Inferior parietal cortex (tissue), 1 donor: ENCODE measurements around the gene CBY1.
"Not testable (repeated sequence)": the region's sequence is repeated elsewhere in the genome, so short reads cannot be mapped to it uniquely, and the experiment has no call there.

Experiments
- DNase-seq: peaks from one replicate; pipeline ENCODE4 v3.0.0-alpha.2; 2016; ENCODE audit errors: extremely low spot score

The CBY1 gene

DNA sequence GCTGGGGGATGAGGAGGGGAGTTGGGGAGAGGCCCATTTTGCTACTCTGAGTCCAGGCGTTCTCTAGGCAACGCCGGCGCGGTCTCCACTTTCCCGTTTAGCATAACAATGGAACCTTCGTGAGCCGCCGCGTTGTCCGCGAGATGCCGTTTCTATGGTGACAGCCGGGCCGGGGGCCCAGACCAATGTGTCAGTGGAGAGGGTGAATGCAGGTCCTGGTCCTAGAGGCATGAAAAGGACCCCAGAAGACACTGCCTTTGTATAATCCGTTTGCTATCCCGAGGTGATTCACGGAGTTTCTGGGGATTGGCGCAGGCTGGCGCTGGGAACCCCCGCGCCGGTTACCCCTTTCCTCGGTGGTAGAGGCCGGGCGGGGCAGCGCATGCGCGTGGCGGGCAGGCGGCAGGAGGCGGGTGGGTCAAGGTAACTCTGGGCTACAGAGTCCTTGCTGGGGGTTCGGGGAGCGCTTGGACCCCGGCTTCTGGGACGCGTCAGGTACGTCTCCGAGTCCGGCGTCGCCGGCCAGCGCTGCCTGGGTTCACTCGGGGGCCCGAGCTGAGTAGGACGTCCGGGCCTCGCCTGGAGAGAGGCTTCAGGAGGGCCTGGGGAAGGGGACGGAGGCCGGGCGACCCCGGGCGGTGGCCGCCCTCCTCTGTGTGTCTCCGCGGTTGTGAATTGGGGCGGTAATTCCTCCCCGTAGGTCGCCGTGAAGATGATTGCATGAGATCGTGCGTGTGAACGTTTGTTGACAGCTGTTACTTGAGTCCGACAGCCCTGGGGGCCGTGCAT lies at the start of gene CBY1, which contains the start of gene FAM227A:
Gene CBY1 (plus strand): TSS at position 383 of the 789 bp plus-strand sequence. CDS start 11,417 bp downstream, outside the sequence.
Gene FAM227A (minus strand): TSS at position 137 of the 789 bp plus-strand sequence. CDS start 6,224 bp downstream, outside the sequence.
- DNase-seq: peak; percentile 90

DNA sequence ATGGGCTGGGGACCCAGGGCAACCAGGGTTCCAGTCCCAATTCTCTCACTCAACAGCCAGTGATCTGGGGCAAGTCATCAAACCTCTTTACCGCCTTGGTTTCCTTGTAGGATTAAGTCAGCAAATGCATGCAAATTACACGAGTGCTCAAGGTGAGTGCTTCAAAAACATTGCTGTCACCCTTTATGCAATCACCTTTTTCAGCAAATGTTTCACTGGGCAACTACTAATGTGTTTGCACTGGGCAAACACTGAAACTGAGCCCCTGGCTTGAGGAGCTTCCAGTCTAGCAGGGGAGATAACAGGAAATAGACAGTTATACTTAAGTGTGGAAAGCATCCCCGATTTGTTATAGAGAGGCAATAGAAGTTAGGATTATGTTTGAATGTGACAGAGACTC lies 48.8 kb upstream of the CBY1 start:
- DNase-seq: no peak

DNA sequence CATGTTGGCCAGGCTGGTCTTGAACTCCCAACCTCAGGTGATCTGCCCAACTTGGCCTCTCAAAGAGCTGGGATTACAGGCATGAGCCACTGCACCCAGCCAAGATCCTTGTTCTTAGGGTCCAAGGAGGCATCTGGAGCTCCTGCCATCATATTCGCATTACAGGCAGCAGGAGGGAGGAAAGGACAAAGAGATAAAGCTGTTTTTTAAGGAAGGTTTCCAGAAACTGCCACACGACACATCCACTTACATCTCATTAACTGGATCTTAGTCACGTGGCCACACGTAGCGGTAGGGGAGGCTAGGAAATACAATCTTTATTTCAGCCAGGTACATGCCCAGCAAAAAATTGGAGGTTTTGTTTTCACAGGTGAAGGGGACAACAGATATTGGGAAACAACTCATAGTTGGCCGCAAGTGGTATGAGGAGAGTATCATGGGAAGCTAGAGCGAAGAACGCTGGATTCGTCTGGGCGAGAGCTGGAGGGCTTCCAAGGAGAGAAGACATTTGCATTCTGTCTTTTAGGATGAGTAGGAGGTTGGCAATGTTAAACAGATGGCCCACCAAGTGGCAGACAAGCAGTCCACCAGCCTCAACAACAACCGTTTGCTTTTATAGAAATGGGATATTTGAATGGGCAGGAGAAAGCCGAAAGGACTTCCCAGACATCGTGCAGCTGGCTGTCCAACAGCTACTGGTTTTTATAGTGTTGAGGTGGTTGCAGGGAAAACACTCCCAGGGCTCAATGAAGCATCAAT lies 47.3 kb upstream of the CBY1 start:
- peak; percentile 45 for DNase-seq

DNA sequence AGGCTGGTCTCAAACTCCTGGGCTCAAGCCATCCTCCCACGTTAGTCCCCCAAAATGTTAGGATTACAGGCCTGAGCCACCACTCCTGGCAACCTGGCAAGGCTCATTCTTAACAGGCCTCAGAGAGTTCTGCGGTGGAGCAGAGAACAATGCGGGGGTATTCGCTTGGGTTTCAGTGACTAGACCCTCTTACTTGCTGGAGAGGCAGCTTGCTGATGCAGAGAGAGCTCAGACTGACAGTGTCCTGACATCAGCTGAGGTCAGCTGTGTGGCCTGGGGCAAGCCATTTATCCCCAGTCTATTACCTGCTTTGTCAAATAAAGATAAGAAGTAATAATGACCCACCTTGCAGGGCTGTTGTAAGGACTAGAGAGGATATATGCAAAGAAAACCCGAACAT lies 46.2 kb upstream of the CBY1 start:
- DNase-seq: no peak

DNA sequence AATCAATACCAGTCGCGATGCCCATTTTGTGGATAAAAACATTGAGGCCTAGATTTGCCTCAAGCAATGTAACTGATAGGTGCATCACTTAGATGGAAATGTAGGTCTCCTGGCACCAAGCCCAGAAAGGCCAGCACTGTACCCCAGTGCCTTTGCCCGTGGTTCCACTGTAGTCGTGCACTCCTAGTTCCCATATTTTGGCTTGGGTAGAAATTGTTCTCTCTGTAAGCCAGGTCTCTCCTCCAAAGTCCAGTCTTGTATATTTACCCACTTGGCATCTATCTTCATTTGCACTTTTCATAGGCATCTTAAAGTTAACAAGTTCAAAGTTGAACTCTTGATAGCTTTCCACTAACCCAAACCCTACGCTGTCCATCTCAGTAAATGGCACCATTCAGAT lies 44.9 kb upstream of the CBY1 start:
- no peak for DNase-seq

DNA sequence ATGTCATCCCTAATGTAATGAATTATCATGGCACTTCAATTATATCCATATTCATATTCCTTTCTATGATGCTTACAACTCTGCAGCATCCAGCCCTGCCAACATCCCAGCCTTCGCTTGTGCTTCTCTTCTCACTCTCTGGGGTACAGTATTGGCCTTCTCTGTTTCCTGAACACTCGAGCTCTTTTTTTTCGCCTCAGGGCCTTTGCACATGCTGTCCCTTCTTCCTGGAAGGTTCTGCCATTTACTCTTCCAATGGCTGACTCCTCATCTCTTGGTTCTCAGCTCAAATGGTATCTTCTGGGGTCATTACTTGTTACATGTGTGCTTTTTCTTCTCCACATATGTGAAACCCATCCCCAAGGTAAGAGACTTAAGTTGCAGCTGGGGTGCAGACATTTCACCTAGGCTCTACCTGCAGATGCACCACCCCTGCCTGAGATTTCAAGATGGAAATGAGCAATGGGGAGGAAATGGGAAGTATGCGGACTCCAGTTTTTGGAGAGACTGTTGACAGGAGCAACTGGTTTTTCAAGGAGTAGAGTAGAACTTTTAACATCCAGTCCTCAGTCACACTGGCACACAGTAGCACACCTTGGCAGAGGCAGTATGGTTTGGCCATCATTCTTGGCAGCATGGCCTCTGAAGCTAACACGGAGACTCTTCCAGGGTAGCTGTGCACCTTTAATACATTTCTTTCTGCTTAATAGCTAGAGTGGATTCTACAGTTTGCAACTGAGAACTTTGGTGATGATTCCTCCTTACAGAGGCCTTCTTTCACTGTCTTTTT lies 44.0 kb upstream of the CBY1 start:
- no peak for DNase-seq

DNA sequence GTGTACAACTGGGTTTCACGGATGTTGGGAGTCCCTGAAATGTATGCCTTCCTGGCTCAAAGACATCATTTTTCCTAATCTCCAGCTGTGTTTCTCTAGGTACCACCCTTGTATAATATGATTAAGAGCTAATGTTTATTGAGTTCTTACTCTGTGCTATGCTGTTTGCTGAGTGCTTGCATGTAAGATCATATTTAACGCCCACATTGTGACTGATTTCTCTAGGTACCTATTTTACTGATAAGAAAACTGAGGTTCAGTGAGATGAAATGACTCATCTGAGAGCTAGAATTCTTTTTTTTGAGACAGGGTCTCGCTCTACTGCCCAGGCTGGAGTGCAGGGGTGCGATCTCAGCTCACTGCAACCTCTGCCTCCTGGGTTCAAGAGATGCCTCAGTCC lies 42.9 kb upstream of the CBY1 start:
- DNase-seq: no peak

DNA sequence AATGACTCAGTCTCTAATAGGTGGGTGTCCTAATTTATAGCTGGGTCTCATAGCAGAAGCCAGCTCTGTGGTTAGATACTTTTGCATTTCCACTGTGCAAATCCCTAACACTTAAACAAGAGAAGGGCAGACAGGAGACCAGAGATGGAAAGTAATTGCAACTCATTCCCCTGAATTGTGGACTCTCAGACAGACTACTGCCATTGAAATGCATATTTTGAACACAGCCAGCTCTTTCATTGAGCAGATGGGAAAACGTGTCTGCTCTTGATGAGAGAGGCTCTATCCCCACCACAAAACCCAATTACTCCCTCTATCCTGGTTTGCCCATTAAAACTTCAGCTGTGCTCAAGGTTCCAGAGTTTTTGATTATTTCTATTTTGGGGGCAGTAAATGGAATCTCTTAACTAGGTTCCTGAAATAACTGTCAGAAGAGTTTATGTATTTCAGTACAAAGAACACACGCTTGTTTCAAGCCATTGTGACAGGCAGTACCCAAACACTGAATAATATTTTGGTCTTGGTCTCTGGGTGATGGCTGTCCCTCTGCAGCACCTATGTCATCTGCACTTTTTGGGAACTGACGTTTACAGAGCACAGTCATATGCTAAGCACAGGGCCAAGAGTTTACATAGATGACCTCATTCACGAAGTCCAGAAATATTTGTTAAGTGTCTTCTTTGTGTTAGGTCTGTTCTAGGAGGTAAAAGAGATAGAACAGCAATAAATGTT lies 41.9 kb upstream of the CBY1 start:
- DNase-seq: no peak

DNA sequence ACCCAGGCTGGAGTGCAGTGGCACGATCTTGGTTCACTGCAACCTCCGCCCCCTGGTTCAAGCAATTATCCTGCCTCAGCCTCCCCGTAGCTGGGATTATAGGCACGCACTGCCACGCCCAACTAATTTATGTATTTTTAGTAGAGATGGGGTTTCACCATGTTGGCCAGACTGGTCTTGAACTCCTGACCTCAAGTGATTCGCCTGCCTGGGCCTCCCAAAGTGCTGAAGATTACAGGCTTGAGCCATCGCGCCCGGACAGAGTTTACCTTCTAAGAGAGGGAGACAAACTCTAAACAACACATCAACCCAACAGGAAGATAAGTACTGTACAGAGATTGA lies 41.4 kb upstream of the CBY1 start:
- DNase-seq: not testable (repeated sequence)

DNA sequence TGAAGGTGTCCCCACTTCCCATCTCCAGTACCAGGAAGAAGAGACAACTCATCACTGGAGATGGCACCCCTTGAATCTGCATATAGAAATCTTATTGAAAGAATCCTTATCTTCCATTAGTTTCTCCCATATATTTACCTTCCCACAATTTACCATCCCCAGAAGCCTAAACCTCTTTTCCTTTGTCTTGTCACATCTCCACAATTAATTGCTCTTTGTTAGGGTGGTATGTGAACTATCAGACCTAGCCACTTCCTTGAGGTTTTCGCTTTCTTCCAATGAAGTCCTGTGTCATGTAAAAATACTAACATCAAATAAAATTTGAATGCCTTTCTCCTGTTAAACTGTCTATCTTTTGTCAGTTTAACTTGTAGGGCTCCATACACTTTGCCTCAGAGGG lies 38.2 kb upstream of the CBY1 start:
- no peak for DNase-seq

DNA sequence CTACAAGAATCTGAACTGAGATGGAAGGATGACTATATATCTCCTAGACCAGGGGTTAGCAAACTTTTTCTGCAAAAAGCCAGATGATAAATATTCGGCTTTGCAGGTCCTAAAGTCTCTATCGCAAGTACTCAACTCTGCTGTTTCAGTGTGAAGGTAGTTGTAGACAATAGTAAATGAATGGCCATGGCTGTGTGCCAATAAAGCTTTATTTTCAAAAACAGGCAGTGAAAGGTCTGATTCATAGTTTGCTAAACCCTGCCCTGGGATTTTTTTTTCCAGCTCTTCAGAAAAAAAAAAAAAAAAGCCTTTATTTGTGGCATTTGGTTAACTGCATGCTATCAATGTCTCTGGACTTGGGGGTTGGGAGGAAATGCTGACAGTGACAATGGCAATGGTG lies 37.8 kb upstream of the CBY1 start:
- DNase-seq: no peak

DNA sequence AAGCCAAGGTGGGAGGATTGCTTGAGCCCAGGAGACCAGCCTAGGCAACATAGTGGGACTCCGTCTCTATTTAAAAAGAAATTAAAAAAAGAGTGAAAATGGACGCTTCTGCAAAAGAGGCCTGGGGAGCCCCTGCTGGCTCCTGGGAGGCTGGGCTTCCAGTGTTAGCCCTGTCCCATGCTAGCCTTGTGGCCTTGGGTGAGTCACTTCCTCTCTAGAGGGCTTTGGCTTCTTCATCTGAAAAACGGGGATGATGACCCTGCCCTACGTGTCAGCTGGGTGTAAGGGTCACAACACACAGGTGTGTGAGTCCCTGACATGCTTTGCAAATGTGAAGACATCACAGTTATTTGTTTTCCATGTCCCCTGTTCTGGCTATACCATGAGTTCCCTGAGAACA lies 33.1 kb upstream of the CBY1 start:
- DNase-seq: no peak

DNA sequence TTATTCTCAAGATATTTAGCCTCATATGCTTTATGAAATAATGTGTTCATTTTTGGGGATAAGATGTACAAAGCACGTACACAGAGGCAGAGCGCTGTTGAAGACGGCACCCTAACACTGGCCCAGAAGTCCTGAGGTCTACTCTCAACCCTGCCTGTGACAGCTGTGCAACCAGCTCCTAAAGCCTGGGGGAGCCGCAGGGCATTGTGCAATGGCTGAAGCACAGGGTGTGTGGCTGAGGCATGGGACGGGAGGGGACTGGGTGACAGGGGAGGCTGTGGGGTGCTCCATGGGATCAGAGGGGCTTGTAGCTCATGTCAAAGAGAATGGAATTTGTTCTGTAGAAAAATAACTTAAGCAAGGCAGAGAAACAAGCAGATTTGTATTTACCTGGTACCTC lies 28.0 kb upstream of the CBY1 start:
- no peak for DNase-seq

DNA sequence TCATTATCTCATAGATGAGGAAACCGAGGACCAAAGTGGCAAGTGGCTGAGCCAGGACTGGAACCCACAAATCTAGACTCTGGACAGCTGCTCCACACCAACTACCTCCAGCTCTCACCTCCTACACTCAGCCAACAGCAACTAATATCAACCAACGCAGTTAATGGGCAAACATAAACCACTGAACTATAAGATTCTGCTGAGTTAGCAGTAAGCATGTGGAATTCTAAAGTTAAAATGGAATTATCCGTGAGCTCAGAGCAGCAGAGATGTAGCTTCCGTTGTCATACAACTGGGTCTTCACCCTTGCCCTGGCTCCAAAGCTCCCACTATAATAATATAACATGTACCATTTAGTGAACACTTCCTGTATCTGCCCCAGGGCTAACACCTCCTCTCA lies 27.3 kb upstream of the CBY1 start:
- no peak for DNase-seq

DNA sequence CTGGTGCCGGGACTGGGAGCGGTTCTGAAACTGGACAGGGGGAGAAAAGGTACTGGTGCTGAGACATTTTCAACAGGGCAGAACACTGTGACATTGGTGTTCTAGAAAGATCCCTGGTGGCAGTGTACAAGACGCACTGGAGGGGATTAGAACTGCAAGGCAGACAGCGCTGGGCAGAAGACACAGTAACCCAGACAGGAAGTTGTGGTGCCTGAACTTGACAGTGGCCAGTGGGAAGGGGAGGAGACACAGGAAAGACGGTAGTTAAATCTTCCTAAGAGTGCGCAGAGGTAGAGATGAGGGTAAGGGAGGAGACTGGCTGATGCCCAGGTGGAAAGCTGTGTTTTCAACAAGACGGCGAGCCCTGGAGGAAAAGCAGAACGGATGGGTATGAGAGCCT lies 24.7 kb upstream of the CBY1 start:
- DNase-seq: no peak

DNA sequence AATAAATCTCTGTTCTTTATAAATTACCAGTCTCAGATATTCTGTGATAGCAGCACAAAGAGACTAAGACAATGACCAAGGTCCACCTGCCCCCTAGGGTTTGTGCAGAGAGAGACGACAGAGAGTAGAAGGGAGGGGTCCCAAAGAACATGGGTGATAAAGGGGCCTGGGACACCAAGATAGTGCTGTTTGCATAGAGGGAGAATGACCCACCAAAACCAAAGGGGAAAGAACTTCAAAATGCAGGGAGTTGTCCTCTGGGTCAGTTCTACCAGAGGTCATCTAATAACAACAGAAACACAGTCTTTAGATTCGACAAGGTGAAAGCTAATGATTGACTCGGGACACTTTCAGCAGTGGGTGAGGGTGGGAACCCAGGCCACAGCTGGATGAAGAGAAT lies 23.9 kb upstream of the CBY1 start:
- DNase-seq: no peak

DNA sequence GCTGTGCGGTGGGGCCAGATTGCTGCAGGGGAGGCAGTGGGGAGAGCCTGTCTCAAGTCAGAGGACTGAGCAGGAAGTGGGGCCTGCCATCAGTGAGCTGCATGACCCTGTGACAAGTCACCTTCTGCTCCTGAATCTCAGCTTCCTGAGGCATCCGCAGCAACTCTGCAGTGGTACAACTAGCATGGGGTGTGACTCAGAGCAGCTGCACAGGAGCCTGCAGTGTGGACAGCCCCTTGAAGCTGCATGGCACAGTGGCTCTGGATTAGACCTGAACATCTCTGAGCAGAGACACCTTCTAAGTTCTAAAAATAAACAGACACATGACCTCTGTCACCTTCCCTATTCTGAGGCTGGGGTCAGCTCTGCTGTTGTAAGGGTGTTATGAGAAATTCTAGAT lies 18.2 kb upstream of the CBY1 start:
- no peak for DNase-seq

DNA sequence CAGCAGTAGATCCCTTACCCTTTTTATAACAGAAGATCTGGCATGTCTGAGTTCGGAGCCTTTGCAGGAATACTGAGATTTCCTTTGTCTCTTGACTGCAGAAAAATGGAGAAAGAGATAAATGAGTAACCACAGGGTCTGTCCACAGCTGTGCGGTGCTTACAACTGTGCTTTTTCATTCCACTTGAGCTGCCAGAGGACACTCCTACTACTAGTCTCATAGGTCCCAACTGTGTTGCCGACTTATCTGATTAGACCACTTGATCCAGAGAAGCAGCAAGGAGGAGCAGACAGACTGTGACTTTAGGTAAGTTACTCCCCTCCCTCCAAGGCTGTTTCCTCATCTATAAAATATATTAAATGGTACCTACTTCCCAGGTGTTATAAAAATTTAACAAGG lies 17.7 kb upstream of the CBY1 start:
- DNase-seq: no peak

DNA sequence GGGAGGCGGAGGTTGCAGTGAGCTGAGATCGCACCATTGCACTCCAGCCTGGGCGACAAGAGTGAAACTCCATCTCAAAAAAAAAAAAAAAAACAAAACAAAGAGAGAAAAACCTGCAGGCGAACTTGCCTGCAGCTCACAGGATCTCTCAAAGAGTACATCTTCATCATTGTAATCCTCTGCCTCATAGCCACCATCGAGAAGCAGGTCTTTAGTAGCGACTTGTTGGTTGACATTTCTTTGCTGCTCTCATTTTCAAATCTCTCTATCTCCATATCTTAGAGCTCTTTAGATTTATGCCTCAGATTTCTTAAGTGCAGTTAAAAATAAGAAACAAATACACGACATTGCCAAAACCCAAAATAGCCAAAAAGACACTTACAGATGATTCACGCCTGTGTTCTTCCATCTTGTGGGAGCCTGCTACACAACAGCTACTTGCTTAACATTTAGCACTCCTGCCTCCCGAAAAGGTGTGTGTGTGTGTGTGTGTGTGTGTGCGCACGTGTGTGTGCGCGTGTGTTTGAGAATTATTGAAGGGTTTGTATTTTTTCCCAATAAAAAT lies 14.9 kb upstream of the CBY1 start:
- DNase-seq: peak; percentile 19

DNA sequence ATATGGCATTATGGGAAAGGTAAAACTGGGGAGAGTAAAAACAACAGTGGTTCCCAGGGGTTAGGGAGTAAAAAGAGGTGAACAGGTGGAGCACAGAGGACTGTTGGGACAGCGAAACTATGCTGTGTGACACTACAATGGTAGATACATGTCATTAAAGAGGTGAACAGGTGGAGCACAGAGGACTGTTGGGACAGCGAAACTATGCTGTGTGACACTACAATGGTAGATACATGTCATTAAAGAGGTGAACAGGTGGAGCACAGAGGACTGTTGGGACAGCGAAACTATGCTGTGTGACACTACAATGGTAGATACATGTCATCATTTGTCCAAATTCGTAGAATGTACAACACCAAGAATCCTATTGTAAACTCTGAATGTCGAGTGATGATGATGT lies 12.2 kb upstream of the CBY1 start:
- not testable (repeated sequence) for DNase-seq

DNA sequence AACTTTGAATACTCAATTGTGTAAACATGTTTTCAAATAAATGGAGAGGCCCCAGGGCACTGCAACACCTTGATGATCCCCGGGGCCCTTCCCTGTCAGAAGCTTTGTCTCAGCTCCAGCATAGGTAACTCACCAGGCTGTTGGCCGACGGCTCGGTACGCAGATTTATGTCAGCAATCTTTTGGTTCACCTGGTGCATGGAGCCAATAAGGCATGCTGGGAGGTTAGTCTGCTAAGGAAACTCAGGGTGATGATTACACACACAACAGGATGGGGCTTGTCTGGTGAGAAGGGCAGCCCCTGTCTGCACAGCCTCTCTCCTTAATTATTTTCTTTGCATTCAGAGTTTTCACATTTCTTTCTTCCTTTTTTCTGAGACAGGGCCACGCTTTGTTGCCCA lies 11.0 kb upstream of the CBY1 start:
- no peak for DNase-seq
